HG02970 (cell line): ENCODE measurements around the gene MEIOB.
"Not testable (repeated sequence)": the region's sequence is repeated elsewhere in the genome, so short reads cannot be mapped to it uniquely, and the experiment has no call there.

ENCODE experiments used
- ATAC-seq: cut with Tn5 transposase; IDR thresholded peaks from one replicate; pipeline ENCODE4 v1.9.1; 2021; ENCODE audit warnings: mild to moderate bottlenecking, moderate library complexity, moderate number of reproducible peaks; ENCODE audit not compliant: unreplicated experiment, low FRiP score

Gene MEIOB

DNA sequence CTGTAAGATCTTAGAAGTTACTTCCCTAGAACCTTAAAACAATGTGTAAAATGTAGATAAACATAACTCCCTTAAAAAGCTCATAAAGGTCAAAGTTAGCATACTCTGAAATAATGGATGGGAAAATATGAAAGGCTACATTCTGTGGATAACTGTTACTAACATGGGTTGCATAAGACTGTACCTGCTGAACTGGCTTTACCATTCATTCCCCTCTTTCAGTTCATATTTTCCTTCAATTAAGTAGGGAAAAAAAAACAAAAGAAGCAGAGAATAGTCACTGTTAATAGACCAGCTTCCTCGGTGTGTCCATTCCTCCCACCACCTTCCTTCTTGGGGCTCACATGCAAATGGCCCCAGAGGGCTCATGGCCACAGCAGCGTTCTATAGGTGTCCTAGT is 7.5 kb upstream of the MEIOB start:
- no peak for ATAC-seq

DNA sequence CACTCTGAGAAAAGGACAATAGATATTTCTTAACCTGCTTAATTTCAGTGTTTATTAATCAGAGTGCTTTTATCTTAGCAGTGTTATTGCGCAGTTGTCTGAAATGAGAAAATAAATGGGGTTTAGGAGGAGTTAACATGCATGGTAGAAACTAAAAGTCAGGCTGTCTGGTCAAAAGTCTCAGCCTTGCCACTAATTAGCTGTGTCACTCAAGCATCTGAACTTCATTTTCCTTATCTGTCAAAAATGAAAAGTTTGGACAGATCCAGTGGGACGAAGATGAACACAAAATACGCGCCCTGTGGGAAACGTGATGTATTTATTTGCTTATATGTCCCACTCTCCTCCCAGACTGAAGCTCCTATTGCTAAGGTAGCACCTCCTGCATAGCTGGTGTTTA is 6.3 kb upstream of the MEIOB start:
- ATAC-seq: no peak

DNA sequence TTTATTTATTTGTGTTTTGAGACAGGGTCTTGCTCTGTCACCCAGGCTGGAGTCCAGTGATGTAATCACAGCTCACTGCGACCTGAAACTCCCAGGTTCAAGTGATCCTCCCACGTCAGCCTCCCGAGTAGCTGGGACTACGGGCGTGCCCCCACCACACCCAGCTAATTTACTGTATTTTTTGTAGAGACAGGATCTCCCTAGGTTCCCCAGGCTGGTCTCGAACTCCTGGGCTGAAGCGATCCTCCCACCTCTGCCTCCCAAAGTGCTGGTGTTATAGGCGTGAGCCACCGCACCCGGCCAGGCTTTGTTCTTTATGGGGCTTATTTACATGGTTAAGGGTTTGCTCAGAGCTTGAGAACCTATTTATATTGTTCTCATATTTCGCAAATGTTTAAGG is 5.8 kb upstream of the MEIOB start:
- ATAC-seq: no peak

- no peak for ATAC-seq
These were observed 5.1 kb upstream of the MEIOB start for GRCh38 chr16:1877089-1877488.

- ATAC-seq: no peak
These were observed 4.5 kb upstream of the MEIOB start for GRCh38 chr16:1876468-1876867.

DNA sequence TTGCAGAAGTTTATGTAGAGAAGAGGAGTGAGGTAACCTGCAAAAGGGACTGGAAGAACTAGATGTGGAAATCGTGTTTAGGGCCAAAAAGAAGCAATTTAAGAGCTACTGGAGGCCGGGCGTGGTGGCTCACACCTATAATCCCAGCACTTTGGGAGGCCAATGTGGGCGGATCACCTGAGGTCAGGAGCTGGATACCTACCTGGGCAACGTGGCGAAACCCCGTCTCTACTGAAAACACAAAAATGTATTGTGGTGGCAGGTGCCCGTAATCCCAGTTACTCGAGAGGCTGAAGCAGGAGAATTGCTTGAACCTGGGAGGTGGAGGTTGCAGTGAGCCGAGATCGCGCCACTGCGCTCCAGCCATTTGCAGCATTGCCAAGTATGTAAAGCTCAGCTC is 4.1 kb upstream of the MEIOB start:
- not testable (repeated sequence) for ATAC-seq

DNA sequence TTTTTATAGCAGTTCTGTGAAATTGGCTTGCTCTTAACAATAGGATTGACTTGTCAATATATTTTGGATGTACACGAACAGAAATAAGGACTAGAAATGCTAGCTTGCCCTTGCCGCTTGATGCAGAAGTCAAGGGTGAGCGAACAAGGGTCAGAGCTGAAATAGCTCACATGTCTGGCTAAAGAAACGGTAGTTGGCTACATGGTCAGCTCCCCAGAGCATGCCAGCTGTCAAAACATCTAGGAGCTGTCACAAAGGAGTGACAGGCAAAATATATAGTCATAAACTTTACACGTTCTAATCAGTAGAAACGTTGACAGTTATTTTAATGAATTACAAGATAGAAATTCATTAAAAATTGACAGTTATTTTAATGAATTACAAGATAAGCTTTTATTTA is 2.9 kb upstream of the MEIOB start:
- no peak for ATAC-seq

GRCh38 chr16:1870365-1871082 is 1.4 kb downstream of the MEIOB start:
- ATAC-seq: no peak

DNA sequence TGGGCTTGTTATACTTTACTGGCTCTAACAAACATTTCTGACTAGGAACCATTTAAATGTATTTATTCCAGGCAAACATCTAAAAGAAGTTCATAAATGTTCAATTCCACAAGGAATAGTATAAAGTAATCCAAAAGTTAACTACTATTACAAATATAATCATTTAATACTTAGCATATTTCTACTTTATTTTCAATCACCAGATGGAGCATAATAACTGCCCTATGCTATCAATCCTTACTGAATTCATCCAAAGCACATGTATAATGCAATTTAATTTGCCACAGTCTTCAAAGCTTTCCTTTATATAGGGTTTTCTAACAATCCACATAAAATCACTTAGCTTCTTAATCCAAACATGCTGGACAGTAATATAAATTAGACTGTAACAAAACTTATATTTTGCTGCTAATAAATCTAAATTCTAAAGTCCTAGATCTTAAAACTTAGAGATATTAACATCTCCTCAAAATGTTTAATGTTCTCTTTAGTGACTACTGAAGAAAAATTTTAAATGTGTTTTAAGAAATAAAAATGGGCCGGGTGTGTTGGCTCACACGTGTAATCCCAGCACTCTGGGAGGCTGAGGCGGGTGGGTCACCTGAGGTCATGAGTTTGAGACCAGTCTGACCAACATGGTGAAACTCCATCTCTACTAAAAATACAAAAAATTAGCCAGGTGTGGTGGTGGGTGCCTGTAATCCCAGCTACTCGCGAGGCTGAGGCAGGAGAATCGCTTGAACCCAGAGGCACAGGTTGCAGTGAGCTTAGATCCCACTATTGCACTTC is 5.9 kb downstream of the MEIOB start:
- no peak for ATAC-seq

DNA sequence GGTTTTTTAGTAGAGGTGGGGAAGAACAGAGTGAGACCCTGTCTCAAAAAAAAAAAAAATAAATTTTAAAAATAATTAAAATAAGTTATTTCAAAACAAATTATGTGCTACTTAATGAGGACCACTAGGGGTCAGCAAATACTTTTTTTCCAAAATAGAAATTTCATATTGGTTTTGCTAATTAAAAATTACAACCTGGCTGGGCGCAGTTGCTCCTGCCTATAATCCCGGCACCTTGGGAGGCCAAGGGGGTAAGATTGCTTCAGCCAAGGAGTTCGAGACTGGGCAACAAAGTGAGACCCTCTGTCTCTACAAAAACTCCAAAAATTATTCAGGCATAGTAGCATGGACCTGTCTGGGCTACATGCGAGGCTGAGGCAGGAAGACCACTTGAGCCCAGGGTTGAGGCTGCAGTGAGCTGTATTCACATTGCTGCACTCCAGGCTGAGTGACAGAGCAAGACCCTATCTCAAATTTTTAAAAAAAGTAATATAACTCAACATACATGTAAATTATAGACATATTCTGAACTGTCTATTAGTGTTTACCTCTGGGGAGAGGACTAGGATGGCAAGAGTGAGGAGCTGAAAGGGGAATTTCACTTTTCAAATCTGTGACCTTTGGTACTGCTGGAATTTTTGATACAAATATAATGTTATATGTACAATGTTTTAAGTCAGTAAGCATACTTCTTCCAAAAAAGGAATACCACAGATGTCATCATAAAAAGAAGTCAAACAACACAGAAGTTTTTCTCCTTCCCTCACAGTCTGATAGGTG is 8.1 kb downstream of the MEIOB start:
- no peak for ATAC-seq

- ATAC-seq: no peak
These were observed 9.6 kb downstream of the MEIOB start for GRCh38 chr16:1862394-1862793.

GRCh38 chr16:1861730-1862129 is 10.2 kb downstream of the MEIOB start:
- no peak for ATAC-seq

GRCh38 chr16:1859650-1860049 is 12.3 kb downstream of the MEIOB start:
- no peak for ATAC-seq

GRCh38 chr16:1858189-1858865 is 13.6 kb downstream of the MEIOB start:
- ATAC-seq: no peak

- no peak for ATAC-seq
These were observed 14.4 kb downstream of the MEIOB start for GRCh38 chr16:1857433-1858097.

GRCh38 chr16:1851793-1852192 is 20.2 kb downstream of the MEIOB start:
- no peak for ATAC-seq

DNA sequence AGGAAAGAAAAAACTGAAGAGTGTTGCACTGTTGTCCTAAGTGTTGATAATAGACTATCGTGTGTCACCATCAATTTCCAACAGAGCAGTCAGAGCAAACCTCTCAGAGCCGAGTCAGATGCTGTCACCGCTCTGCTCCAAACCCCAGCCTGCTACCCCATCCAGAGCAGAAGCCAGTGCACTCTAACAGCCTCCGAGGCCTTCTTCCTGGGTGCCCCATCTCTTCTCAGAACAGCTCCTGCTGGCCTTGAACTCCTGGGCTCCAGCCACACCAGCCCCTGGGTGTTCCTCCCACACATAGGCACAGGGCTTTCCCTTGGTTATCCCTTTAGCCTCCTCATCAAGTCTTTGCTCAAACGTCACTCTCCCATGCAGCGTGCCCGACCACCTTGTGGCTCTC is 21.0 kb downstream of the MEIOB start:
- ATAC-seq: no peak

DNA sequence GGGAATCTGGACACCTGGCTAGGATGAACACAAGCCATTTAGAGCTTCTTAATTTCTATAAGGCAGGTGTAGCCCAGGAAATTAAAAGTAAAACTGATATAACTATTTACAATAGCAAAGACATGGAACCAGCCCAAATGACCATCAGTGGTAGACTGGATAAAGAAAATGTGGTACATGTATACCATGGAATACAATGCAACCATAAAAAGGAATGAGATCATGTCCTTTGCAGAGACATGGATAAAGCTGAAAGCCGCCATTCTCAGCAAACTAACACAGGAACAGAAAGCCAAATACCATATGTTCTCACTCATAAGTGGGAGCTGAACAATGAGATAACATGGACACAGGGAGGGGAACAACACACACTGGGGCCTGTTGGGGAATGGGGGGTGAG is 25.5 kb downstream of the MEIOB start:
- no peak for ATAC-seq

DNA sequence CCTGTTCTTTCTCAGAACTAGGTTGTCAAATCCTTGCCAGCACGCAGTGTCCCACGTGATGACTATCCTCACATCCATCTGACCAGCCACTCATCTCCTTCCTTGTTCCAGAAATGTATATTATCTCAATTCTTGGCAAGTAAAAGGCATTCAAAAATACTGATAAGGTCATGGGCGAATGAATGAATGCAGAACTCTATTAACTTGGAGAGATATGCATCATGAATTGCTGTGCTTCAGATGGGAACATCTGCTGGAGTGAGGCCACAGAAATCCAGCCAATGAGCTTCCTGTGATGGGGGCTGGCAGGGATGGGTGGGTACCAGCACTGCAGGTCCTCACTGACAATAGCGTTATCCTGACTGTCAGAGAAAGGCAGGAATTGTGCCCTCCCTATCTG is 26.0 kb downstream of the MEIOB start:
- no peak for ATAC-seq

DNA sequence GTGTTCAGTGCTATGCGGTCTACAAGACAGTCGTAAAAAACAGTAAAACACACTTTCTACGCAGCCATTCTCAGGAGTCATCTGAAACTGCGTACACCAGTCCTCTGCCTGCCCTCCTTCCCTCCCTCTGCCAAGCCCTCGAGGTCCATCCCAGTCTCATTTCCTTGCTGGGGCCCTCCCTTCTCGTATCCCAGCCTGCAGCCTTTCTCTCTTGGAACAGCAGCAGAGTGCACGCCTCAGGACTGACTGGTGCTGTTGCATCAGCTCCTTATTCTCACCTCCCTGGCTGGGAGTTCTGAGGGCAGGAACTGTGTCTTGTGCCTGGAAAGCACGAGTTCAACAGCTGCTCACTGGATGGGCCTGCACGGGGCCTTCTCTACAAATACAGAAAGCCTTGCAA is 32.4 kb downstream of the MEIOB start:
- ATAC-seq: no peak
